Midbrain (tissue), 1 donor: ENCODE results near the gene KIF21B.
"Not testable (repeated sequence)": the region's sequence is repeated elsewhere in the genome, so short reads cannot be mapped to it uniquely, and the experiment has no call there.

Experiments used
- DNase-seq: peaks from one replicate; lab custom pipeline; 2025; lab: John Stamatoyannopoulos, UW

KIF21B gene

GRCh38 chr1:200971428-200971903 is 52.0 kb downstream of the KIF21B start:
- no peak for DNase-seq

- no peak for DNase-seq
Observed at GRCh38 chr1:200970771-200971427, 52.6 kb downstream of the KIF21B start.

GRCh38 chr1:200969726-200970561 is 53.6 kb downstream of the KIF21B start:
- no peak for DNase-seq

- no peak for DNase-seq
Observed at GRCh38 chr1:200968469-200969410, 54.8 kb downstream of the KIF21B start.

- DNase-seq = no peak
Observed at GRCh38 chr1:200967693-200968468, 55.6 kb downstream of the KIF21B start.

- DNase-seq = no peak
Observed at GRCh38 chr1:200966934-200967333, 56.6 kb downstream of the KIF21B start.

- no peak for DNase-seq
Observed at GRCh38 chr1:200965111-200965805, 58.3 kb downstream of the KIF21B start.

- not testable (repeated sequence) for DNase-seq
Observed at GRCh38 chr1:200963888-200964287, 59.6 kb downstream of the KIF21B start.

- no peak for DNase-seq
Observed at GRCh38 chr1:200963076-200963475, 60.4 kb downstream of the KIF21B start.

GRCh38 chr1:200962631-200963030 is 60.9 kb downstream of the KIF21B start:
- no peak for DNase-seq

- not testable (repeated sequence) for DNase-seq
Observed at GRCh38 chr1:200962151-200962550, 61.4 kb downstream of the KIF21B start.

GRCh38 chr1:200960948-200961340 is 62.6 kb downstream of the KIF21B start:
- no peak for DNase-seq

- no peak for DNase-seq
Observed at GRCh38 chr1:200960236-200960947, 63.1 kb downstream of the KIF21B start.

GRCh38 chr1:200959411-200959921 is 64.0 kb downstream of the KIF21B start:
- no peak for DNase-seq

GRCh38 chr1:200958597-200958996 is 64.9 kb downstream of the KIF21B start:
- DNase-seq = no peak

GRCh38 chr1:200954434-200954833 is 69.1 kb downstream of the KIF21B start:
- no peak for DNase-seq

- no peak for DNase-seq
Observed at GRCh38 chr1:200951016-200951415, 72.5 kb downstream of the KIF21B start.

GRCh38 chr1:200949626-200950025 is 73.9 kb downstream of the KIF21B start:
- DNase-seq = no peak

GRCh38 chr1:200947059-200947566 is 76.4 kb downstream of the KIF21B start:
- DNase-seq = no peak

- DNase-seq = no peak
Observed at GRCh38 chr1:200945111-200945510, 78.4 kb downstream of the KIF21B start.
